ENCODE data around the gene AGBL1.

AGBL1 gene

GRCh38 chr15:86411916-86412315 is 332.2 kb downstream of the AGBL1 start:
- no peak overlapping the region for H3K4me3 ChIP-seq (replicated peaks in 1 of 2; ENCODE audit: low read depth in 2 of 2, low read length in 2 of 2)
- no peak for DNase-seq (ENCODE audit: low read depth in 2 of 2)
- no peak for TF ChIP-seq CTCF (IDR thresholded peaks at IDR 0.05; ENCODE audit: low read depth, low read length)

- H3K4me3 ChIP-seq (replicated peaks in 1 of 2; ENCODE audit: low read depth in 2 of 2, low read length in 2 of 2): no peak overlapping the region
- TF ChIP-seq CTCF (IDR thresholded peaks at IDR 0.05; ENCODE audit: low read depth, low read length): no peak
- DNase-seq (ENCODE audit: low read depth in 2 of 2): no peak
Observed at GRCh38 chr15:86413191-86413590, 333.5 kb downstream of the AGBL1 start.

- H3K4me3 ChIP-seq (replicated peaks in 1 of 2; ENCODE audit: low read depth in 2 of 2, low read length in 2 of 2): no peak overlapping the region
- no peak for TF ChIP-seq CTCF (IDR thresholded peaks at IDR 0.05; ENCODE audit: low read depth, low read length)
- no peak for DNase-seq (ENCODE audit: low read depth in 2 of 2)
Observed at GRCh38 chr15:86425746-86426145, 346.1 kb downstream of the AGBL1 start.

- H3K4me3 ChIP-seq (replicated peaks in 1 of 2; ENCODE audit: low read depth in 2 of 2, low read length in 2 of 2): no peak overlapping the region
- no peak for DNase-seq (ENCODE audit: low read depth in 2 of 2)
- no peak for TF ChIP-seq CTCF (IDR thresholded peaks at IDR 0.05; ENCODE audit: low read depth, low read length)
Observed at GRCh38 chr15:86432861-86433260, 353.2 kb downstream of the AGBL1 start.

- TF ChIP-seq CTCF (IDR thresholded peaks at IDR 0.05; ENCODE audit: low read depth, low read length): no peak
- no peak for DNase-seq (ENCODE audit: low read depth in 2 of 2)
- no peak overlapping the region for H3K4me3 ChIP-seq (replicated peaks in 1 of 2; ENCODE audit: low read depth in 2 of 2, low read length in 2 of 2)
Observed at GRCh38 chr15:86433983-86434382, 354.3 kb downstream of the AGBL1 start.

GRCh38 chr15:86439614-86440013 is 359.9 kb downstream of the AGBL1 start:
- no peak overlapping the region for H3K4me3 ChIP-seq (replicated peaks in 1 of 2; ENCODE audit: low read depth in 2 of 2, low read length in 2 of 2)
- no peak for TF ChIP-seq CTCF (IDR thresholded peaks at IDR 0.05; ENCODE audit: low read depth, low read length)
- DNase-seq (ENCODE audit: low read depth in 2 of 2): no peak

- DNase-seq (ENCODE audit: low read depth in 2 of 2): no peak
- no peak for TF ChIP-seq CTCF (IDR thresholded peaks at IDR 0.05; ENCODE audit: low read depth, low read length)
Observed at GRCh38 chr15:86444527-86444926, 364.9 kb downstream of the AGBL1 start.

More at GRCh38 chr15:86444527-86444926, 364.9 kb downstream of the AGBL1 start:
- H3K4me3 ChIP-seq (replicated peaks in 1 of 2; ENCODE audit: low read depth in 2 of 2, low read length in 2 of 2): no peak overlapping the region
